GM21576 (cell line): ENCODE data around the gene ITGB4.
"Not testable (repeated sequence)": the region's sequence is repeated elsewhere in the genome, so short reads cannot be mapped to it uniquely, and the experiment has no call there.

Experiments used
- ATAC-seq: cut with Tn5 transposase; IDR thresholded peaks from one replicate; pipeline ENCODE4 v1.9.1; 2021; ENCODE audit warnings: mild to moderate bottlenecking, moderate library complexity; ENCODE audit not compliant: unreplicated experiment

Gene ITGB4

GRCh38 chr17:75767881-75768280, 46.6 kb downstream of the ITGB4 start:
- ATAC-seq, result no peak

DNA sequence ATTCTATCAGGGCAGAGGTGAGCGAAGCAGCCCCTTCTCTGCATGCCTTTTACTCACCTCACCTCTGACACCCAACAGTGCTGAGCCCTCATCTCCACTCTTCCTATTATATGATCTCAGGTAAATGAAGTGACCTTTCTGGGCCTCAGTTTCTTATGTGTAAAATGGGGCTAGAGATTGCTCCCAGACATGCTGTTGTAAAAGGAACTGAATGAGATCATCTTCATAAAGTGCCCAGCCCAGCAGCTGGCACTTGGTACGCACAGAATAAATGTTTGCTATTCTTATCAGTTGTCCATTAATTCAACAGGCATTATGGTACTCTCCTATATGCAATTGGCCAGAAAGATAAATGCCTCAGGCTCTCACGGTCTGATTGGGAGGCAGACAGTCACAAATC, 48.3 kb downstream of the ITGB4 start:
- no peak for ATAC-seq

DNA sequence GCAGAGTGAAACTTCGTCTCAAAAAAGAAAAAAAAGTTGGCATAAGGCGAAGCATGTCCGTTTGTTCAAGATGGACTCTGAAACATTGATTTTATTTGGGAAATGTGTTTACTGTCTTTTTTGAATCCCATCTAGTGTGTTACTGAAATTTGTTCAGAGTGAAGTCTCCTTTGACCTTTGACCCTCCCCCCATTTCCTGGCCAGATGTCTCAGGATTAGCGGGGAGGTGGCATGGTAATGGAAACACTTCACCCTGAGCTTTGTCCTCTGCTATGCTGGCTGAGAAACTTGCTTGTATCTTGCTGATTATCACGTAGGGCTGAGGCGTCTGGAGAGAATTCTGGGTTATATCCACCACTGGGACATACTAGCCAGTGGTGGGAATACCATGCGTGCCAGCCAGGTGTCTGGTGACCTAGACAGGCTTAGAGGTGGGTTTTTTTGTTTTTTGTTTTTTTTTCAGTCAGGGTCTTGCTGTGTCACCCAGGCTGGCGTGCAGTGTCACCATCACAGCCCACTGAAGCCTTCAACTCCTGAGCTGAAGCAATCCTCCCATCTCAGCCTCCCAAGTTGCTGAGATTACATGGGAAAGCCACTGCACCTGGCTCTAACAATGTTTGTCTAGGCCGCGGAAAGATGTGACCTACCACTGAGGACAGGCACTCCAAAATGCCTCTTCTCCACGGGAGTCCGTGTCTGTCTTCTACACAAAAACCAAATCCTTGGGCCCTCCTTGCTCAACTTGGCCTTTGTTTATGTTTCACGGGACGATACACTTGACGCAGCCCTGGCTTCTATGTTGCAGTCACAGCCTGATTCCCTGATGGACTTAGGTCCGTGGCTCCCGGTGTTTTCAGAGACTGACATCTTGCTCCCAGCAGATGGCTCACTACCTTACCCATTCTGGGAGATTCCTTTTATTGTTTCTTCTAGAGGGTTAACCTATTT, 50.3 kb downstream of the ITGB4 start:
- ATAC-seq, result no peak

DNA sequence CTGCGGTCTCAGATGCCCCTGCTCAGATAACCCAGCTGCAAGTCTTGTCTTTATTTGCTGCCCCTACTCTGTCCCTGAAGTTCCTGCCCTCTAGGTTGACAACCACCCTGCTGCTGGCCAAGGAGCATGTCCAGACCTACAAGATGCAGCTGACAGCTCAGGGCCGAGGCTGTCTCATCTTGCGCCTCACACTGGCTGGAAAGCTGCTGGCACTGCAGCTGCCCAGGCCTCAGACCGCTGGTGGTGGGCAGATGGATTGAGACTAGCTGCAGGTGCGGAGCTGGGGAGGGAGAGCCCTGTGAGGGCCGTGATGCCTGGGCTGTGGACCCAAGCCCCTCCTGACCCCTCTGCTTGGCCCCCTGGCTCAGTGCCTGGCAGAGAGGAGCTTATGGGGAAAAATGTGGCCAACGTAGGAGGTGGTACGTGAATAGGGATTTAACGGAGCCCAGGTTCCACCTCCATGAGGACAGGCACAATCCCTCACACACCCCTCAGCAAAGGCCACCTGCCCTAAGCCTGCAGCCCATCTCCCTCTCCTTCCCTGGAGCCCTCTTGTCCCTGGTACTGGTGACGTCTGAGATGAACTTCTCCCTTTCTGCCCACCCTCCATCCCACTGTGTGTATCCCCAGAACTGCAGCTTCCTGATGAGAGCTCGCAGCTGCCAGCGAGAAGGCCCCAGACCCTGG, 52.0 kb downstream of the ITGB4 start:
- ATAC-seq, result no peak

DNA sequence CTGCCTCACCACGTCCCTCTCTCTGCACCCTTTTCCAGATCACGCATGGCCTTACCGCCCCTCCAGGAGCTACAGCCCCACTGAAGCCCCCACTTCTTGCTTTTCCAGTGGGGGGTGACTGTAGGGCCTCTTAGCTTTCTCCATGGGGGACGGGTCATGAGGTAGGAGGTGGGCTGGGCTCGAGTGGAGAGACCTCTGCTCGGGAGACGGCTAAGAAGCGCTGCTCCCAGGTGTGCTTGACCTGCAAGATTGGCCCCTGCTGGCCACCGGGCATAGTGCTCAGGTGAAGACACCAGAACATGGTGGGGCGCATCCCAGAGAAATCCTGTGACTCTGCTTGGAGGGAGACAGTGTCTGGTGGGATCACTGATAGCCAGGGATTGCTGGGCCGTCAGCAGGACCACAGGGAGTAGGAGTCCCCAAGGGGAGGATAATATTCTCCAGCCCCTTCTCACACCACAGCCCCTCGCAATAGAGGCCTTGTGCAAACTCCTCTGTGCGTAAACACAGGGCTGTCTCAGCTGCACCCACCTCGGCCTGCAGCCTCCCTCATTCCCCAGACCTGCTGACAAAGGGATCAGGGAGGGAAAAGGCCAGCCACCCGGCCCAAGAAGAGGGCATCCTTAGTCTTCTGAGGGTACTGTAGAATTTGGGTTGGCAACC, 52.7 kb downstream of the ITGB4 start:
- no peak for ATAC-seq

- no peak for ATAC-seq
Observed at GRCh38 chr17:75774471-75774990, 53.3 kb downstream of the ITGB4 start.

GRCh38 chr17:75774991-75775668, 53.9 kb downstream of the ITGB4 start:
- no peak for ATAC-seq

GRCh38 chr17:75776386-75777295, 55.4 kb downstream of the ITGB4 start:
- ATAC-seq, result no peak

GRCh38 chr17:75777296-75777922, 56.1 kb downstream of the ITGB4 start:
- no peak for ATAC-seq

DNA sequence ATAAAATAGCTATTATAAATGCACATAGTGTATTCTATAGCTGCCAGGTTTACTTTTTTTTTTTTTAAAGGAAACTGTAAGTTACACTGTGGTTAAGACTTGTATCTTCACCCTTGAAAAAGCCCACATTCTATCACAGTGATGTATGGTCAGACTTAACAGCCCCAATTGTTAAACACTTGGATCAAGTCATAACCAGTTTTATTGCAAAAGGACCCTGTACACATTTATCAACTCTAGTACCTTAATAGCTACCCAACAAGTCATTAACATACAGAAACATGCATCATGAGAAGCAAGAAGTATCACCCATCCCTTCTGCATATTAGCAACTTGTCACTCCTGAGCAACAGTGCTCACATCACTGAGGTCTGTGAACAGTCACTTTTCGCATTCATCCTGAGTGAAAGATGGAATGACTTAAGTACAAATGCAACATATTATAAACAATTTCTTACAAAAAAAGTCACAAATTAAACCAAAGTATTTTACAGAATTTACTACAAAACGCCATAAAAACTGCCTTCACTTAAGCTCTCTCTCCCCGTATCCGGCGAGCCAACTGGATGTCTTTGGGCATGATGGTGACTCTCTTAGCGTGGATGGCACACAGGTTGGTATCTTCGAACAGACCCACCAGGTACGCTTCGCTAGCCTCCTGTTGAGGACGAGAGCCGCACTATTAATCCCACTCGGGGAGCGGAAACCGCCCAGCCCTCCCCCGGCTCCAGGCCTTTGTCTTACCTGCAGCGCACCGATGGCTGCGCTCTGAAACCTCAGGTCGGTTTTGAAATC, 57.0 kb downstream of the ITGB4 start:
- not testable (repeated sequence) for ATAC-seq

DNA sequence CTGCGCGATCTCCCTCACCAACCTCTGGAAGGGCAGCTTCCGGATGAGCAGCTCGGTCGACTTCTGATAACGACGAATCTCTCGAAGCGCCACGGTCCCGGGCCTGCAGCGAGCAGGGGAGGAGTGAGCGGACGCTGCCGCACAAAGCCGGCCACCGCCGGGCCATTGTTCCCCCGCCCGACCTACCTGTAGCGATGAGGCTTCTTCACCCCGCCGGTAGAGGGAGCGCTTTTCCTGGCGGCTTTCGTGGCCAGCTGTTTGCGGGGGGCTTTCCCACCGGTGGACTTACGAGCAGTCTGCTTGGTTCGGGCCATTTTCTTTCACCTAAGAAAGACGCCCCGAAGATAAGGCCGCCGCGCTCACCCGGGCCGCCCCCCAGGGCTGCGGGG, 57.6 kb downstream of the ITGB4 start:
- ATAC-seq, result peak; percentile 9

DNA sequence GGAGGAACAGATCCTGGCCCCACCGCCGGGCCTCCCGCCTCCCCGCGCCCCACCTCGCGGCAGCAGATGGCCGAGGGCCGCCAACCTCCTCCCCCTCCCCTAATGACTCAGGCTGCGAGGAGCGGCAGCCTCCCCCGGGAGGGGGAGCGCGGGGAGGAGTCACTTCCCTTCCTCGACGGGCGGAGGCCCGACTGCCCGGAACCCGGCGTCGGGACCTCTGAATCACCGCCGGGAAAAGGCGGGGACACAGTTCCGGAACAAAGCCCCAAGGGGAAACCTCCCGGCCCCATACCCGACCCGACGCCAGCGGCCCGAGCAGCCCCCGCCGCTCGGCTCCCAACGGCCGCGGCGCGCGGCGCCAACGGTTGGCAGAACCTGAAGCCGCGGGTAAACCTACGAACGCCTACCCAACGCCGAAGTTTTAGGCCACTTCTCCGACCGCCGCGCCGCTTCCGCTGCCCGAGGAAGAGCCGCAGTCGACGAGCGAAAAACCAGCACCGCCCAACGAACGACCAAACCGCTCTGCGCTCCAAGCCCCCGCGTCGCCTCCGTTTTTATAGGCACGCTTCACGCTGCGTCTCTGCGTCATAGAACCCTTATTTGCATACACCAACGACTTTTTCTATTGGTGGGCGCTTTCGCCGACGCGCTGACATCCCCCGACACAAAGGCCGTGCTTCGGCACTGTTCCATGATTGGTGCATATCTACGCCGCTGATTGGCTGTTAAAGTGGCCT, 58.2 kb downstream of the ITGB4 start:
- peak; percentile 67 for ATAC-seq

- ATAC-seq, result no peak
Observed at GRCh38 chr17:75779987-75780889, 59.0 kb downstream of the ITGB4 start.

DNA sequence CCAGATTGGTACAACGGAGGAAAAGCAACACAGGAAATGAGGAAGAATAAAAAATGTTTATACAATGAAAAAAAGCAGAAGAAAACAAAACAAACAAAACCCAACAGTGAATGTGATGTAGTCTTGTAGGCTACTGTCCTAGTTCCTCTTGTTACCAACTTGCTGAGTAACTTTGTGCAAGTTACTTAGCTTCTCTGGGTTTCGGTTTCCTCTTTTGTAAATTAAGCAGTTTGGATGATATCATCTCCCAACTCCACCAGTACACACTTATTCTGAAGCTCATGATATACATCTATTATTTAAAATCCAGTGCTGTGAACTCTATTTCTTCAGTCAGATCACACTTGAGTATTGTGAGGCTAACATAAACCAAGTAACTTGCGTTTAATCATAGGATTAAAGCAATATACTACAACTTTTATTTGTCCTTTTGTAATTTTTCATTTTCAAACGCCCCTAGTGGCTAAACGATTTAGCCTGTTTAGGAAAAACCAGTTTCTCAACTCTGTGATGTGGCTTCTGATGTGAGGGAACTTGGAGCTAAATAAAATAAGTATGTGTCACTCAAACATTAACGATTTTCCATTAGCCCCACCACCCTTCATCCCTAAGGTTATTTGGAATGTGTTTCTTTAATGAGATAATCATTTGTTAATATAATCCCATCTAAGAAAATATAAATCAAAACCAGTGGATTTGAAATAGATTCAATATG, 62.0 kb downstream of the ITGB4 start:
- no peak for ATAC-seq

- no peak for ATAC-seq
Observed at GRCh38 chr17:75783803-75784472, 62.7 kb downstream of the ITGB4 start.
